GM12865 (cell line): ENCODE data around the gene TMEM120B.

Source experiments
- DNase-seq: peaks from one replicate; pipeline ENCODE4 v3.0.0; 2010; ENCODE audit warnings: low read depth
- H3K4me3 ChIP-seq: 2 replicates; pipeline ENCODE4 v1.5.1; 2011; ENCODE audit warnings: mild to moderate bottlenecking, low read depth, low read length, control low read depth
- CTCF ChIP-seq: IDR thresholded peaks from 2 replicates; pipeline ENCODE4 v1.5.1; 2011; ENCODE audit warnings: low read length, control low read depth, low read depth, inconsistent platforms; ENCODE audit not compliant: insufficient read depth; ENCODE audit errors: missing control alignments

Gene TMEM120B

GRCh38 chr12:121719926-121720414, 7.4 kb downstream of the TMEM120B start:
- H3K4me3 ChIP-seq, result no peak overlapping the region
- no peak for TF ChIP-seq CTCF
- DNase-seq, result no peak

- no peak for DNase-seq
- no peak overlapping the region for H3K4me3 ChIP-seq
- TF ChIP-seq CTCF, result no peak
These were observed 8.2 kb downstream of the TMEM120B start for GRCh38 chr12:121720762-121721161.

GRCh38 chr12:121722511-121722910, 10.0 kb downstream of the TMEM120B start:
- DNase-seq, result no peak
- no peak for TF ChIP-seq CTCF
- no peak overlapping the region for H3K4me3 ChIP-seq

GRCh38 chr12:121723200-121723599, 10.6 kb downstream of the TMEM120B start:
- TF ChIP-seq CTCF, result no peak
- no peak overlapping the region for H3K4me3 ChIP-seq
- DNase-seq, result no peak

GRCh38 chr12:121724925-121725324, 12.4 kb downstream of the TMEM120B start:
- no peak overlapping the region for H3K4me3 ChIP-seq
- no peak for TF ChIP-seq CTCF
- no peak for DNase-seq

- no peak for TF ChIP-seq CTCF
- H3K4me3 ChIP-seq, result no peak overlapping the region
- no peak for DNase-seq
These were observed 12.9 kb downstream of the TMEM120B start for GRCh38 chr12:121725423-121725822.

- TF ChIP-seq CTCF, result no peak
- no peak for DNase-seq
- no peak overlapping the region for H3K4me3 ChIP-seq
These were observed 16.5 kb downstream of the TMEM120B start for GRCh38 chr12:121729021-121729420.
